ENCODE data around the gene UGT2A1. TPM values are rescaled to one million over a fixed set of nuclear protein-coding genes. Genes with fewer than 3 reads are reported as not detected.

The UGT2A1 gene
- total and polyA plus RNA-seq, 4 donors, result 0.05 to 6.6 (median 0.25) TPM

DNA sequence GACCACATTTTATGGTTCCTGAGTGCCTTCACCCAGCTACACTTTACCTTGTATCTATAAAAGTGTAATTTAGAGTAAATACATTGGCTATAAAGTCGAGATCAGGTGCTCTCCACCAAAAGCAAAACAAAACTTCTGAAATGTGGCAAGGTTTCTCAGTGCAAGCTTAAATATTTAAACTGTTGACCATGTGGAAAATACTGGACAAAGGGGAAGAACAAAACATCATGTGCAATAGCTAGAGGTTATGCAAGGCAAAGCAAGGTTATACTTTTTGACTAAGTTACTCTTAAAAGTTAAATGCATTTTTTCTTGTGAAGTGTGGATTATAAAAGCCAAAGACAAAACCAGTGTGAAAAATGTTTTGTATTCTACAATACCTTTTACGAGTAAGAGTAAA, 69.5 kb downstream of the UGT2A1 start:
- no peak overlapping the region for H3K4me3 ChIP-seq (ENCODE audit: low read depth in 1 of 3, low read length in 3 of 3)
- no peaks in the 10 kb centered on the region for H3K36me3 ChIP-seq (ENCODE audit: control insufficient read depth in 4 of 4, insufficient read depth in 3 of 4, low read depth in 1 of 4, low read length in 3 of 4)
- H3K9ac ChIP-seq (ENCODE audit: low read depth in 1 of 2, low read length in 2 of 2), result no peak overlapping the region
- peaks cover 0 to 8% (median 5%) of the 10 kb centered on the region in 4 donors for H3K4me1 ChIP-seq (ENCODE audit: control insufficient read depth in 4 of 4, insufficient read depth in 4 of 4, low read length in 3 of 4)
- WGBS, result 50% methylated on average over 2 of the region's 2 CpGs
- H3K9me3 ChIP-seq (ENCODE audit: control insufficient read depth in 4 of 4, low read length in 3 of 4), result no peaks in the 10 kb centered on the region
- no peak overlapping the region for H3K27ac ChIP-seq (ENCODE audit: low read depth in 1 of 2, low read length in 2 of 2)
- no peaks in the 10 kb centered on the region for H3K27me3 ChIP-seq (ENCODE audit: control insufficient read depth in 4 of 4, insufficient read depth in 4 of 4, low read length in 3 of 4)
- DNase-seq (ENCODE audit: low spot score), result no peak
- TF ChIP-seq, protein P1, sequence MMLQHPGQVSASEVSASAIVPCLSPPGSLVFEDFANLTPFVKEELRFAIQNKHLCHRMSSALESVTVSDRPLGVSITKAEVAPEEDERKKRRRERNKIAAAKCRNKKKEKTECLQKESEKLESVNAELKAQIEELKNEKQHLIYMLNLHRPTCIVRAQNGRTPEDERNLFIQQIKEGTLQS (IDR thresholded peaks at IDR 0.05), result peak; percentile 72
- TF ChIP-seq FOXA2 (IDR thresholded peaks at IDR 0.05) (peak; percentile 33), FOXA1 (IDR thresholded peaks at IDR 0.05) (peak; percentile 12), EGR1 (IDR thresholded peaks at IDR 0.05; ENCODE audit: low read depth in 2 of 2) (peak in 1 of 2 donors; percentile 59), HNF4G (IDR thresholded peaks at IDR 0.05) (no peak), RAD21 (IDR thresholded peaks at IDR 0.05) (peak; percentile 35 to 50), RXRA (IDR thresholded peaks at IDR 0.05) (peak; percentile 86 to 89), HNF4A (conservative IDR thresholded peaks at IDR 0.05) (peak; percentile 63 to 75), SP1 (IDR thresholded peaks at IDR 0.05) (peak; percentile 71), NR2F2 (IDR thresholded peaks at IDR 0.05) (no peak), YY1 (IDR thresholded peaks at IDR 0.05) (peak; percentile 51), JUND (IDR thresholded peaks at IDR 0.05) (peak in 1 of 2 donors; percentile 48), GABPA (IDR thresholded peaks at IDR 0.05 in 1 of 2, conservative IDR thresholded peaks at IDR 0.05 in 1 of 2) (no peak), TAF1 (conservative IDR thresholded peaks at IDR 0.05) (no peak)
- TF ChIP-seq, protein P2, sequence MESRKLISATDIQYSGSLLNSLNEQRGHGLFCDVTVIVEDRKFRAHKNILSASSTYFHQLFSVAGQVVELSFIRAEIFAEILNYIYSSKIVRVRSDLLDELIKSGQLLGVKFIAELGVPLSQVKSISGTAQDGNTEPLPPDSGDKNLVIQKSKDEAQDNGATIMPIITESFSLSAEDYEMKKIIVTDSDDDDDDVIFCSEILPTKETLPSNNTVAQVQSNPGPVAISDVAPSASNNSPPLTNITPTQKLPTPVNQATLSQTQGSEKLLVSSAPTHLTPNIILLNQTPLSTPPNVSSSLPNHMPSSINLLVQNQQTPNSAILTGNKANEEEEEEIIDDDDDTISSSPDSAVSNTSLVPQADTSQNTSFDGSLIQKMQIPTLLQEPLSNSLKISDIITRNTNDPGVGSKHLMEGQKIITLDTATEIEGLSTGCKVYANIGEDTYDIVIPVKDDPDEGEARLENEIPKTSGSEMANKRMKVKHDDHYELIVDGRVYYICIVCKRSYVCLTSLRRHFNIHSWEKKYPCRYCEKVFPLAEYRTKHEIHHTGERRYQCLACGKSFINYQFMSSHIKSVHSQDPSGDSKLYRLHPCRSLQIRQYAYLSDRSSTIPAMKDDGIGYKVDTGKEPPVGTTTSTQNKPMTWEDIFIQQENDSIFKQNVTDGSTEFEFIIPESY (IDR thresholded peaks at IDR 0.05), result peak; percentile 76
- TF ChIP-seq, protein P3, sequence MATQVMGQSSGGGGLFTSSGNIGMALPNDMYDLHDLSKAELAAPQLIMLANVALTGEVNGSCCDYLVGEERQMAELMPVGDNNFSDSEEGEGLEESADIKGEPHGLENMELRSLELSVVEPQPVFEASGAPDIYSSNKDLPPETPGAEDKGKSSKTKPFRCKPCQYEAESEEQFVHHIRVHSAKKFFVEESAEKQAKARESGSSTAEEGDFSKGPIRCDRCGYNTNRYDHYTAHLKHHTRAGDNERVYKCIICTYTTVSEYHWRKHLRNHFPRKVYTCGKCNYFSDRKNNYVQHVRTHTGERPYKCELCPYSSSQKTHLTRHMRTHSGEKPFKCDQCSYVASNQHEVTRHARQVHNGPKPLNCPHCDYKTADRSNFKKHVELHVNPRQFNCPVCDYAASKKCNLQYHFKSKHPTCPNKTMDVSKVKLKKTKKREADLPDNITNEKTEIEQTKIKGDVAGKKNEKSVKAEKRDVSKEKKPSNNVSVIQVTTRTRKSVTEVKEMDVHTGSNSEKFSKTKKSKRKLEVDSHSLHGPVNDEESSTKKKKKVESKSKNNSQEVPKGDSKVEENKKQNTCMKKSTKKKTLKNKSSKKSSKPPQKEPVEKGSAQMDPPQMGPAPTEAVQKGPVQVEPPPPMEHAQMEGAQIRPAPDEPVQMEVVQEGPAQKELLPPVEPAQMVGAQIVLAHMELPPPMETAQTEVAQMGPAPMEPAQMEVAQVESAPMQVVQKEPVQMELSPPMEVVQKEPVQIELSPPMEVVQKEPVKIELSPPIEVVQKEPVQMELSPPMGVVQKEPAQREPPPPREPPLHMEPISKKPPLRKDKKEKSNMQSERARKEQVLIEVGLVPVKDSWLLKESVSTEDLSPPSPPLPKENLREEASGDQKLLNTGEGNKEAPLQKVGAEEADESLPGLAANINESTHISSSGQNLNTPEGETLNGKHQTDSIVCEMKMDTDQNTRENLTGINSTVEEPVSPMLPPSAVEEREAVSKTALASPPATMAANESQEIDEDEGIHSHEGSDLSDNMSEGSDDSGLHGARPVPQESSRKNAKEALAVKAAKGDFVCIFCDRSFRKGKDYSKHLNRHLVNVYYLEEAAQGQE (IDR thresholded peaks at IDR 0.05), result peak; percentile 75
- TF ChIP-seq, protein P4, sequence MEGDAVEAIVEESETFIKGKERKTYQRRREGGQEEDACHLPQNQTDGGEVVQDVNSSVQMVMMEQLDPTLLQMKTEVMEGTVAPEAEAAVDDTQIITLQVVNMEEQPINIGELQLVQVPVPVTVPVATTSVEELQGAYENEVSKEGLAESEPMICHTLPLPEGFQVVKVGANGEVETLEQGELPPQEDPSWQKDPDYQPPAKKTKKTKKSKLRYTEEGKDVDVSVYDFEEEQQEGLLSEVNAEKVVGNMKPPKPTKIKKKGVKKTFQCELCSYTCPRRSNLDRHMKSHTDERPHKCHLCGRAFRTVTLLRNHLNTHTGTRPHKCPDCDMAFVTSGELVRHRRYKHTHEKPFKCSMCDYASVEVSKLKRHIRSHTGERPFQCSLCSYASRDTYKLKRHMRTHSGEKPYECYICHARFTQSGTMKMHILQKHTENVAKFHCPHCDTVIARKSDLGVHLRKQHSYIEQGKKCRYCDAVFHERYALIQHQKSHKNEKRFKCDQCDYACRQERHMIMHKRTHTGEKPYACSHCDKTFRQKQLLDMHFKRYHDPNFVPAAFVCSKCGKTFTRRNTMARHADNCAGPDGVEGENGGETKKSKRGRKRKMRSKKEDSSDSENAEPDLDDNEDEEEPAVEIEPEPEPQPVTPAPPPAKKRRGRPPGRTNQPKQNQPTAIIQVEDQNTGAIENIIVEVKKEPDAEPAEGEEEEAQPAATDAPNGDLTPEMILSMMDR (IDR thresholded peaks at IDR 0.05; ENCODE audit: low read depth, low read length, missing input control), result no peak
- TF ChIP-seq, protein P5, sequence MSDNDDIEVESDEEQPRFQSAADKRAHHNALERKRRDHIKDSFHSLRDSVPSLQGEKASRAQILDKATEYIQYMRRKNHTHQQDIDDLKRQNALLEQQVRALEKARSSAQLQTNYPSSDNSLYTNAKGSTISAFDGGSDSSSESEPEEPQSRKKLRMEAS (IDR thresholded peaks at IDR 0.05), result peak; percentile 76
